Stimulated activated CD4-positive, alpha-beta T cell treated with anti-CD3 and anti-CD28 coated beads, TNF-alpha, amount 100 ng/mL, for 4 hours (primary cell): ENCODE data around the gene PRKACB.
"Not testable (repeated sequence)": the region's sequence is repeated elsewhere in the genome, so short reads cannot be mapped to it uniquely, and the experiment has no call there.

Source experiments
- DNase-seq, 3 experiments: peaks; one replicate each; pipeline ENCODE4 v3.0.0-alpha.2; 2020; ENCODE audit warnings: low read depth in 3 of 3

The PRKACB gene

DNA sequence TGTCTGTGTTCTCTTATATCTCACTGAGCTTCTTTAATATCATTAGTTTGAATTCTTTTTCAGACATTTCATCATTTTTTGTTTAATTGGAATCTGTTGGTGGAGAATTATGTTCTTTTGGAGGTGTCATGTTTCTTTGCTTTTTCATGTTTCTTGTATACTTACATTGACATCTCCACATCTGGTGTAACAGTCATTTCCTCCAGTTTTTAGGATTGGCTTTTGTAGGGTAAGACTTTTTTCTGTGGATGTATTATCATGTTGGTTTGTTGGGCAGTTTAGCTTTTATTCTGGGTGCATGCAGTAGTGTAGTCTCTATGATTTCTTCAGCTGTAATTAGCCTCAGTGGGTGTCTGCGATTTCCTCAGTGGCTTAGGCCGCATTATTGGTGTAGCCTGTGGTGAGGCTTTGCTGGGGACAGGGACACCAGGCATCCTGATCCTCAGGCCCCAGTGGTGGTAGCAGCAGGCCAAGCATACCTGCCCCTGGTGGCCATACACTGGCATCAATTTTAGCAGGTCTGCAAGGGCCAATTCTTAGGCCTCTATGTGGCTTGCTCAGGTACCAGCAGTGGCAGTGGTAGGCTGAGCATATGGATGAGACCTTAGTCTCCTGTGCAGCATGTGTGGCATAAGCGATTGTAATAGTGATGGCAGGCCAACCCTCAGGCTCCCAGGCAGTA is 79.8 kb downstream of the PRKACB start:
- no peak for DNase-seq

DNA sequence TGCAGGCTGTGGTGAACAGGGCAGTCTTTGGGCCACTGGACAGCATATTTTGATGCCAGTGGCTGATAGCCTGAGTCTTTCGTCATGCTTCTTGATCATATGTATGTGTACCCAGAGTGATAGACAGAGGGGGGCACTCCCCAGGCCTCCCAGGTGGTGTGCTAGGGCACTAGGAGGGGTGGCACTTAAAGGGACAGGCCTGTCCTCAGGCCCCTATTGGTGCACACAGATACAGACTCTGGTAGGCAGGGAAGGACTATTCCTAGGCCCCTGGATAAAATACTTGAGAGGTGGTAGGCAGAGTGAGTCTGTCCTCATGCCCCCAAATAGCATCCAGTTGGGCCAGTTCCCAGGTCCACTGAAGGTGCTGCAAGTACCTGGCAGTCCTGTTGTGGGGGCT is 80.8 kb downstream of the PRKACB start:
- no peak for DNase-seq

DNA sequence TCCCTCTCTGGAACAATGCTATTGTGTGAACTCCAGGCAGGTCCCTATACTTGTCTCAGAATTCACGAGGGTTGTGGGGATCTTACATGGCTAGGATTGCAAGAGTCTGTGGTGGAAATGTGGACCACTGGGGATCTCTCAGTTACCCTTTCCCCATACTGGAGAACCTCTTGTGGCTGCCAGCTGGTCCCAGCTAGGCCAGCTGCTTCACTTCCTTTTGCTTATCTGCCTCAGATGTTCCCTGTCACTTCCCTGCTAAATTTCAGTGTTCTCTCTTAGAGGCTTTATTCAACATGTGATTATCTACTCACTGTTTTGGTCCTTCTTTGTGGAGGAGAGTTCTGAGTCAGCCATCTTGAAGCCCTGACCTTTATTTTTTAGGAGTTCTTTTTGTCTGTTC is 81.6 kb downstream of the PRKACB start:
- no peak for DNase-seq

DNA sequence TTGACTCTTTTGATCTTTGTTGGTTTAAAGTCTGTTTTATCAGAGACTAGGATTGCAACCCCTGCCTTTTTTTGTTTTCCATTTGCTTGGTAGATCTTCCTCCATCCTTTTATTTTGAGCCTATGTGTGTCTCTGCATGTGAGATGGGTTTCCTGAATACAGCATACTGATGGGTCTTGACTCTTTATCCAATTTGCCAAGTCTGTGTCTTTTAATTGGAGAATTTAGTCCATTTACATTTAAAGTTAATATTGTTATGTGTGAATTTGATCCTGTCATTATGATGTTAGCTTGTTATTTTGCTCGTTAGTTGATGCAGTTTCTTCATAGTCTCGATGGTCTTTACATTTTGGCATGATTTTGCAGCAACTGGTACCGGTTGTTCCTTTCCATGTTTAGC is 88.6 kb downstream of the PRKACB start:
- DNase-seq = not testable (repeated sequence)

DNA sequence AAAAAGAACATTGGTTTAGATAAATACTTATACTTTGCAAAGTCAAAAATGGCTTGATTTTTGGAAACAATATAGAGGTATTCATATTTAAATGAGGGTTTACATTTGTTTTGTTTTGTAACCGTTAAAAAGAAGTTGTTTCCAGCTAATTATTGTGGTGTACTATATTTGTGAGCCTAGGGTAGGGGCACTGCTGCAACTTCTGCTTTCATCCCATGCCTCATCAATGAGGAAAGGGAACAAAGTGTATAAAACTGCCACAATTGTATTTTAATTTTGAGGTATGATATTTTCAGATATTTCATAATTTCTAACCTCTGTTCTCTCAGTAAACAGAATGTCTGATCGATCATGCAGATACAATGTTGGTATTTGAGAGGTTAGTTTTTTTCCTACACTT is 92.2 kb downstream of the PRKACB start:
- no peak for DNase-seq

DNA sequence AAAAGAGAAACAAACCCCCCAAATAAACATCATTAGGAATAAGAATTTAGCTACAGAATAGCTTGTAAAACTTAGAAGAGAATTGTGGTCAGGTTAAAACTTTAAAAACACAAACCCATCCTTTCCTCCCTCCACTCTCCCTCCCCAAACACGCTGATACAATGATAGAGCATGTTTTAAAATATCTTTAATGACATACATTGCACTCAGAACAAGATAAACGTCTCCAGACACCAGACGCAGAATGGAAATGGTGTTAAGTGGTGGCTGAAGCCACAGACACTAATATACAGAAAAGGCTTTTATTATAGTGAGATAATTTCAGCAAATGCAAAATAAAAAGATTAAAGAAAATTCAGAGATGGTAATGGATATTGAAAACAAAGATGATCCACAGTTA is 98.6 kb downstream of the PRKACB start:
- no peak for DNase-seq

DNA sequence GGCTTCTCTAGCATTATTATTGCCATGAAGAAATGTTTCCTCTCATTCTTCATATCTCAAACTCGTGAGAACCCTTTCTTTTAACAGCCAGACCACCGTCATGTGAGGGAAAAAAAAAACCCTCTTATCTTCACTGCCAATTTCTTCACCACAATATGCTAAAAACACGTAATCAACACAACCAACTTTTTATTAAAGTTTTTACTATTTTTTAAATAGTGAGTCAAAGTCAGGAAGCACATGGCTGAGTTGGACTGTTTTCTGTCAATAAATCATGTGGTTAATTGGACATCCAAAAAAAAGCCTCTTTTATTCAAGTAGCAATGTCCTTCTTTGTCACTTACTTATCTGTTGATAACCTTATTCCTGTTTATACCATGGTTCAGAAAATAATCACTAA is 101.5 kb downstream of the PRKACB start:
- DNase-seq = no peak

DNA sequence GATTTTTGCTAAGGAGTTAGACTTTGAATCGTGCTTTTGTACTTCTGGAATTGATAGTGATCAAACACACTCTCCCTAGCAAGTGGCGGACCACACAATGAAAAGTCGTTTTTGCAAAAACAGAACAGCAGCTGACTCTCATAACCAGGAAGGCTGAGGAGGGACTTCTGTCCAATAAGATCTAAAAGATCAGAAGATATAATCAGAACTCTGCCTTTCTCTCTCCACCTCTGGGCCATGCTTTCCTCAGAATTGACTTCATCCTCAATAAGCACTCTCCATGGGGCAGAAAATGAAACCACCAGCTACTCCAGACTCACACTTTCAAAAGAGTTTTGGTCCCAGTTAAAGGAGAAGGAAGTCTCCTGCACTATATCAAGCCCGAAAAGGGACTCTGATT is 102.1 kb downstream of the PRKACB start:
- no peak for DNase-seq

DNA sequence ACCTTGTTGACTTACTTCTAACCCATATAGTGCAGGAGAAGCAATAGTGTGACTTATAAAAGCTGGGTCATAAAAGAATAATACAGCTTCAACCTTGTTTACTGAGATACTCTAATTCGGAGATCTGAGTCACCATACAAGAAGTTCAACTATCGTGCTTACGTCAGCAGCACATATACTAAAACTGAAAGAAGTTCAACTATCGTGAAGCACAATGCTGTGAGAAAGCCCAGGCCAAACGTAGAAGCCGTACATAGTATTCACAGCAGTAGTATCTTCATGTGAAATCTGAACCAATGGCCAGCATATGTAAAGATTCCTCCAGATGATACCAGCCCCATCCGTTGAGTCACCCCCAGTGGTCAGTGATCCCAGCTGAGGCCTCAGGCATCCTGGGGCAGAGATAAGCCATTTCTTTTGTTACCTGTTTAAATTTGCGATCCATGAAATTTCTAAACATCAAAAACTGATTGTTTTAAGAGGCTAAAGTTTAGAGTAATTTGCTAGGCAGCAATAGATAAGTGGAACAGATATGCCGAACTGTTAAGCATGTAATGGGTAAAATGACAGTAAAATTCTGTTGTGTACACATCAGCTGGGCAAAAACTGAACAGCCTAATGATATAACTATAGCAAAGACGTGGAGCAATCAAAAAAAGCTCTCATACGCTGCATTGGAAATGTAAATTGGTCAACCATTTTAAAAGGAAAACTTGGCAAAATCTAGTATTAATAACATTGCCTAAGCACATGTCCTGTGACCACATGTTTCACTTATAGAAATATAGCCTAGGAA is 103.6 kb downstream of the PRKACB start:
- no peak for DNase-seq

DNA sequence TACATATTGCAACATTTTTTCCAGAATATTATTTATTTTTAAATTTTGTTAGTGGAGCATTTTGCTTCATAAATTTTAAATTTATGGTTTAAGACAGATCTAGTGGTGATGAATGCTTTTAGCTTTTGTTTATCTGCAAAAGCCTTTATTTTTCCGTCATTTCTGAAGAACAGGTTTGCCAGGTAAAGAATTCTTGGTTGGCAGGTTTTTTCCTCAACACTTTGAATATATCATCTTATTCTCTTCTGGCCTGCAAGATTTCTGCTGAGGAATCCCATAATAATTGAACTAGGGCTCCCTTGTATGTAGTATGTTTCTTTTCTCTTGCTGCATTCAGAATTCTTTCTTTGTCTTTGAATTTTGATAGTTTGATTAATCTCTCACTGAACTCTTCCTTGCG is 106.6 kb downstream of the PRKACB start:
- no peak for DNase-seq

DNA sequence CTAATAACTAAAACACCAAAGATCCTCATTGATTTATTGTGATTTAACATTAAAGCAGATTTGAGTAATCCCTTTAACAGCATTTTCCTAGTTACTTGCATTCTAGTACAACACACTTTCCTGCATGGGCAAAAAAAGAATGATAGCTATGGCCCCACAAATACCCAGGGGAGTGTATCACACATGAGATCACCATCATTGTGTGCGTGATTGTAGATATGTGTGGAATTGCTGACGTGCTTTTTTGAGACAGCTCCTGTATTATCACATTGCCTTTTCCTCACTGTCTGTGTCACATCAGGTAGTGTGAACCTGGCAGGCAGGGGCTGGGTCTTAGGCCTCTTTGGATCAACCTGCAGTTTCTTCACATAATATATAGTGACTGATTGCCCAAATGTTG is 109.0 kb downstream of the PRKACB start:
- DNase-seq = no peak

DNA sequence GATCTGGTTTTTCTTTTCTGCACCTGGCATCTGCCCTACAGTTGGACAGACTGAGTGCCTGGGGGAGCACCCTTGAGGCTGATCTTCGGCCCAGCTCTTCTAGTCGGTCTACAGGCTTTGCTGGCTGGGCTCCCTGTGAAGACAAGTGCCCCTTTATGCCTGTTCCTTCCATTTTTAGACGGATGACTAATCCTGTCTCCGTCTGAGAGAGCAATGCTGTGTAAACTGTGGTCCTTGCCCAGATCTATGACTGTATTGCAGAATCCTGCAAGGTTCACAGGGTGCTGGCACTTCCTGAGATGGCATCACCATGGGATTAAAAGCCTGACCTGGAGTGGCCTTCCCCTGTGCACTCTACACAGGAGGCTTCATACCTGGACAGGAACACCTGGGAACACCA is 109.8 kb downstream of the PRKACB start:
- no peak for DNase-seq

DNA sequence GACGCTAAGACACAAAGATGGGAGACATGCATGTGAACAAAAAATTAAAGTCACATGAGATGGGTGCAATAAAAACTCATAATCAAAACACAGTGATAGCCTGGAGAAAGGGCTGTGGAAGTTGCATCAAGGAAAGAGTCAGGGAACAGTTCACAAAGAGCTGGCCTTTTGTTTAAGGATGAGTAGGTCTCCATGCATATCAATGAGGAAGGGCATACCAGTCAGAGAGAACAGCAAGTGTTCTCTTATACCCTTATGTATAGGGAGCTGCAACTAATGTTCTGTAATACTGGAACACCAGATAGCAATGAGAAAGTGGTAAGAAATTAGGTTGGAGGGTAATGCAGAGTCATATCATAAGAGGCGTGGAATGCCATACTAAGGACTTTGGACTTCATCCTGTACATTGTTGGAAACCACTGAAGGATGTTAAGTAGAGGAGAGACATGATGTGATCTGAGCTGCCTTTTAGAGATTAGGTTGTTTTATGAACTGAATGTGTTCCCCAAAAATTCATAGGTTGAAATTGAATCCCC is 110.7 kb downstream of the PRKACB start:
- DNase-seq = no peak

DNA sequence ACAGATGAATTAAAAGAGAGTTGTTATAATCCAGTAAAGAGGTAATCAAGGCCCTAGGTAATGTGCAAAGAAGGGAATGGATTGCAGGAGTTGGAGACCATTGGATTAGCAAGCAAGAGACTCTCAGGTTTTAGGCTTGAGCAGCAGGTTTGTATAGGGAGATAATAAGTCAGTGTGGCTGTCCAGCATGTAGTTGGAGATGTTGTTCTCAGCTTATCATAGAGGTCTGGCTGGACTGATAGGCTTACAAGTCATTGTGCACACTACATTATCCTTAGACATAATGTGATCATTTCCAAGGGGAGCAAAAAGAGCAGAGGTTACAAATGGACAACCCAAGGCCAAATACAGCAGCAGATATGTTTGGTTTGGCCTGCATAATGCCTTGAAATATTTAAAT is 111.5 kb downstream of the PRKACB start:
- DNase-seq = no peak

DNA sequence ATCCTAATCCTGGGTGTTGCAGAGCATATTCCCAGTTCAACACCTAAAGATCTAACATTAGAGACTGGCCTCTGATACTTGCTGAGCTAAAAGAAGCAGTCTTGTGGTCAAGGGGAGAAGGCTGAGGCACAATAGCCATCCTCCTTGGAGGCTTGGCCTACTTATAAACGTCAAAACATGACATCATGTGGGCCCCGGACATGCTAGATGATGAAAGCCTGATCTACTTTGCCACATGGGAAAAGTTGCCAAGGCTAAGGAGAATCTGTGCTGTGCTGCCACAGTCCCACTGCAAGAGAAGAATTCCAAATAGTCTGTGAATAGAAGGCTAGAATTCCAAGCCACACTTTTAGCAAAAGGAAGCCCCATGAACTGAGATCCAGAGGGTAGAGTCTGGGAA is 113.5 kb downstream of the PRKACB start:
- no peak for DNase-seq

DNA sequence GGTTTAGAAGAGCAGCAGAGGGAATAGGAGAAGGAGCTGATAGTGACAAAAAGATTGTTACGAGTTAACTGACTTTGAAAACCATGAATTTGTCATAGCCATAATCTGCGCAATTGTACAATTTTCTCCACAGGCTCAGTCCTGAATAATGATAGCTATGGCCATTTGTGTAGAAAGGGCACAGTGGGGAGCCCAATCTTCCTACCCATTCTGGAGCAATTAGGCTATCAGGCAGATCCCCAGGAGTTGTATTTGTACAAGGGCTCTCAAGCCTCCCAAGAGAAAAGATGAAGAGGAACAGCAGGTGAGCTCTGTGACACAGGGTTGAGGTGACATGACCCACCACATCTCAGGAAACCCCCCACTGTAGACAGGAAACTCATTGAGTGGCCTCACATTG is 115.3 kb downstream of the PRKACB start:
- DNase-seq = no peak

DNA sequence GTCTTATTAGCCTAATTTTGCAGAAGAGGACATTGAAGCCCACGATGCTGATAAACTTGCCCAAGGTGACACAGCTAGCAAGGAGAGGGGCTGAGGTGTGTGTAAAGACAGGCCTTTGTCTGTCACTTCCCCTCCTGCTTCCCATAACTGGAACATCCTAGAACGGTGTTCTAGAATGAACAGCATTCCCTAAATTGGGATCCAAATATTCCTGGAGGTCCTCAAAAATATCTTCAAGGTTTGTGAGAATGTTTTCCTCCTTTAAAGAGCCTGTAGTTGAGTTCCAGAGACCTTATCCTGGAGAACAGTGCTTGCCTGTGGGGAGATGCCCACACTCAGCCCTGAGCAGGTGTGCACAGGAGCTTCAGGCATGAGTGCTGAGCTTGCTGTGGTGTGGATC is 115.9 kb downstream of the PRKACB start:
- no peak for DNase-seq

DNA sequence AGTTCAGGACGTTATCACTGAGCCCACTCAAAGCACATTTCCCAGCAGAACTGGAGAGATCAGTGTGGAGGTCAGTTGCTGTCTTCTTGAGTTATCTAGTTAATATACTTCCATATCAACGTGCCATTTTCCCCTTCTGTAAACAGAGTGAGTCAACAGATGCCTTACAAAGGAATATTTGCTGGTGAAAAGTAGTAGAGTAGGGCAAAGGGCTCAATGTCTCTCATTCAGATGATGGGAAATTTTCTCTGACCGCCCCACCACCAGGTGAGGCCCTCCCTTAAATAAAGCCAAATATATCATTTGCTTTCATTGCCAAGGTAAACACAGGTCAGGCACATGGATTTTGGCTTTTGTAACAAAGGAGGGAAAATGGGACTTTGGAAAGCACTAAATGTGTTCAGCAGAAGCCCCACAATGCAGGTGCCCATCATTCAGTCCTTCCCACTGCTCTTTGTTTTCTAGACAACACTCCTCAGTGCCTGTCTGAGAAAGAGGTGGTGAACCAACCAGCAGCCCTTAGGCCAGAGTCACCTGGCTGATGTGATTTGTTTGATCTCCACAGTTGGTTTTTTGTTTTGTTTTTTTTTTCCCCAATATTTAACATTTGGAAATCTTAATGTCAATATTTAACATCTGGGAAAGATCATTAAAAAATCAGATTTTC is 116.9 kb downstream of the PRKACB start:
- DNase-seq = no peak

DNA sequence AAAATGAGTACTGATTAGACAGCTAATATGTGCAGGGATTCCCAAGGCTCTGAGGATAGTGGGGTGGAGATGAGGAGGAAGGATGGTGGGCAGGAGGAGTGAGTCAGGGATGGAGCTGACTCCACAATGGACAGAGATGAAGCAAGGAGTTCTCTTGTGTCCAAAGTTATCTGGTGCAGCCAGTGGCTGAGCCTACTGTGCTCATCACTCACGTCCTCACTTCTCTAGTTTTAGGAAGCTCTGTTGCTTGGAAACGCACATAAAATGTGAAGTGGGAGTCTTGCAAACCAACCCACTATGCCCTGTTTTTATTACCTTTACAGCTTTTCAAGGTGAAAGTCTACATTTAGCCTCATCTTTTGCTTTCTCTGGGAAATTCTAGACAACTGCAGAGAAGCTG is 120.9 kb downstream of the PRKACB start:
- no peak for DNase-seq

DNA sequence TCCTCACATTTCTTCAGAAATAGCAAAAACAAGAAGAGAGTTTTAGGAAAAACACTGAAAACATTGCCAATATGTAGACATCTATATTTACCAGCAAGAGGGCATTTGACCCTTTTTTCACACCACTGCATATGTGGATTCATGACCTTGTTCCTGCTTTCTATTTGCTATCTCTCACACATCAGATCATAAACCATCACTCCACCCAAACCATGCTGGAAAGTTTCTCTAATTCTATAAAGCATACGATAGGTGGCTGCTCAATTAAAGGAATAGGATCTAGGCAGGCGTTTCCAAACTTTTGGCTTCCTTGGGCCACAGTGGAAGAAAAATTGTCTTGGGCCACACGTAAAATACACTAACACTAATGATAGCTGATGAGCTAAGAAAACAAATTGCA is 121.8 kb downstream of the PRKACB start:
- no peak for DNase-seq

DNA sequence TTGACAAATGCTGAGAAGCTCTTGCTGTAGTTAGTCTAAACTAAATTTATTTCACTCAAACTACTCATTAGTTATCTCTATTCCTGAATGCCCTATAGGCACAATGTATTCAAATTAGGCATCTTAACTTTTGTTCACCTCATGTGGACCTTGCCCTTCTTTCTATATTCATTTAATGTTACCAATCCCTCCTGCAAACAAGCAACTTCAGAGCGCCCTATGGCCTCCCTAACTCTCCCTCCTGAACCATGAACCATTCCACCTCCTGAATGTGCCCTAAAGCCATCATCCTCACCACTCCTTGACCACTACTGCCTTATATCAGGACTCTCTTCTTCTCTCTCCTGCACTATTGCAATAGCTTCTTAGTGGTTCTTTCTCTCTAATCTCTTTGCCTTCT is 122.7 kb downstream of the PRKACB start:
- DNase-seq = no peak

DNA sequence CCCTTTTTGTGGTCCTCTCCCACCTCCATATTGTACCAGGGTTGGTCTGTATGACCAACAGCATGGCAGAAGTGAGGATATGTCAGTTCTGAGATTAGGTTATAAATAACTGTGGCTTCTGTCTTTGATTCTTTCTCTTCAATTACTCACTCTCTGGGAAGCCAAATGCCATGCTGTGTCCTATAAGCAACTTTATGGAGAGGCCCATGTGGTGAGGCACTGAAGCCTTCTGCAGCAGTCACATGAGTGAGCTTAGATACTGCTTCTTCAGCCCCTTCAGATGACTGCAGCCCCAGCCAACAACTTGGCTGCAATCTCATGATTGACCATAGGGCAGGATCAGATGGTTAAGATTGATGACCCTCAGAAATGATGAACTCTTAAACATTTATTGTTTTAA is 123.4 kb downstream of the PRKACB start:
- DNase-seq = no peak

DNA sequence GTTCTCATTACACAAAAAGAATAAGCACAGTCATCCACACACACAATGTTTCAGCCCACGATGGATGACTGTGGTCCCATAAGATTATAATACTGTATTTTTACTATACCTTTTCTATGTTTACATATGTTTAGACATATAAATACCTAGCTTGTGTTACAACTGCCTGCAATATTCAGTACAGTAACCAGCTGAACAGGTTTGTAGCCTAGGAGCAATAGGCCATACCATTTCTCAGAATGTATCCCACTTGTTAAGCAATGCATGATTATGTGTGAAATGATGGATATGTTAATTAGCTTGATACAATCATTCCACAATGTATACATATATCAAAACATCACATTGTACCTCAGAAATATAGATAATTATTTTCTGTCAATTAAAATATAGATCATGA is 124.3 kb downstream of the PRKACB start:
- no peak for DNase-seq
